WTC11 (cell line): Measurements from ENCODE around the gene GJD3.
A peak's percentile ranks its signal among the peaks of the same experiment; 100 is the strongest.
"Not testable (repeated sequence)": the region's sequence is repeated elsewhere in the genome, so short reads cannot be mapped to it uniquely, and the experiment has no call there.

ENCODE experiments used
- CTCF ChIP-seq: fragments of 200-600 bp; IDR thresholded peaks from 2 replicates; pipeline ENCODE4 v1.8.0; 2022; ENCODE audit warnings: antibody characterized with exemption
- ESRRA ChIP-seq: sonication (generic); formaldehyde crosslinking; IDR thresholded peaks from 2 replicates; pipeline ENCODE4 v1.8.1; 2022; ENCODE audit warnings: mild to moderate bottlenecking, missing genetic modification reagents, borderline replicate concordance
- NFATC4 ChIP-seq: fragments of 250-450 bp; sonication (Bioruptor Pico); IDR thresholded peaks from 2 replicates; pipeline ENCODE4 v1.9.0; 2021; ENCODE audit warnings: mild to moderate bottlenecking
- NR2C2 ChIP-seq: sonication (generic); formaldehyde crosslinking; IDR thresholded peaks from 2 replicates; pipeline ENCODE4 v1.8.0; 2022; ENCODE audit warnings: mild to moderate bottlenecking, missing genetic modification reagents
- RELA ChIP-seq: sonication (generic); formaldehyde crosslinking; IDR thresholded peaks from 2 replicates; pipeline ENCODE4 v1.8.1; 2022; ENCODE audit warnings: missing genetic modification reagents, mild to moderate bottlenecking, borderline replicate concordance
- TEAD4 ChIP-seq: sonication (generic); formaldehyde crosslinking; IDR thresholded peaks from 2 replicates; pipeline ENCODE4 v1.8.0; 2022; ENCODE audit warnings: mild to moderate bottlenecking, missing genetic modification reagents
- USF2 ChIP-seq: sonication (generic); formaldehyde crosslinking; IDR thresholded peaks from 2 replicates; pipeline ENCODE4 v1.8.1; 2023; ENCODE audit warnings: mild to moderate bottlenecking, missing genetic modification reagents, moderate library complexity
- ZNF121 ChIP-seq: sonication (generic); formaldehyde crosslinking; IDR thresholded peaks from 2 replicates; pipeline ENCODE4 v1.8.0; 2023; ENCODE audit warnings: missing genetic modification reagents
- ZNF263 ChIP-seq: sonication (generic); formaldehyde crosslinking; IDR thresholded peaks from 2 replicates; pipeline ENCODE4 v1.8.1; 2022; ENCODE audit warnings: low read depth, mild to moderate bottlenecking, moderate library complexity, missing genetic modification reagents
- ZNF317 ChIP-seq: sonication (generic); formaldehyde crosslinking; IDR thresholded peaks from 2 replicates; pipeline ENCODE4 v1.8.1; 2023; ENCODE audit warnings: low read depth, mild to moderate bottlenecking, moderate library complexity, missing genetic modification reagents, borderline replicate concordance
- TF ChIP-seq, protein P1 (sequence below): sonication (generic); formaldehyde crosslinking; IDR thresholded peaks from 2 replicates; pipeline ENCODE4 v1.8.0; 2023; ENCODE audit warnings: mild to moderate bottlenecking, missing genetic modification reagents

DNA sequence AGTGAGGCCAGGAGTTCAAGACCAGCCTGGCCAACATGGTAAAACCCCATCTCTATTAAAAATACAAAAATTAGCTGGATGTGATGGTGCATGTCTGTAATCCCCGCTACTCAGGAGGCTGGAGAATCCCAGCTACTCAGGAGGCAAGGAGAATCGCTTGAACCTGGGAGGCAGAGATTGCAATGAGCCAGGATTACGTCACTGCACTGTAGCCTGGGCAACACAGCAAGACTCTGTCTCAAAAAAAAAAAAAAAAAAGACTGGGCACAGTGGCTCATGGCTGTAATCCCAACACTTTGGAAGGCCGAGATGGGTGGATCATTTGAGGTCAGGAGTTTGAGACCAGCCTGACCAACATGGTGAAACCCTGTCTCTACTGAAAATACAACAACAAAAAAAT, 45.0 kb upstream of the GJD3 start:
- not testable (repeated sequence) for TF ChIP-seq NR2C2 (CRISPR knock-in tag); ZNF317; CTCF; ESRRA; RELA (CRISPR knock-in tag); TEAD4; USF2; NFATC4 (CRISPR knock-in tag); ZNF263 (CRISPR knock-in tag)
- TF ChIP-seq ZNF121 (CRISPR knock-in tag) = peak; percentile 92
- TF ChIP-seq, protein P1, sequence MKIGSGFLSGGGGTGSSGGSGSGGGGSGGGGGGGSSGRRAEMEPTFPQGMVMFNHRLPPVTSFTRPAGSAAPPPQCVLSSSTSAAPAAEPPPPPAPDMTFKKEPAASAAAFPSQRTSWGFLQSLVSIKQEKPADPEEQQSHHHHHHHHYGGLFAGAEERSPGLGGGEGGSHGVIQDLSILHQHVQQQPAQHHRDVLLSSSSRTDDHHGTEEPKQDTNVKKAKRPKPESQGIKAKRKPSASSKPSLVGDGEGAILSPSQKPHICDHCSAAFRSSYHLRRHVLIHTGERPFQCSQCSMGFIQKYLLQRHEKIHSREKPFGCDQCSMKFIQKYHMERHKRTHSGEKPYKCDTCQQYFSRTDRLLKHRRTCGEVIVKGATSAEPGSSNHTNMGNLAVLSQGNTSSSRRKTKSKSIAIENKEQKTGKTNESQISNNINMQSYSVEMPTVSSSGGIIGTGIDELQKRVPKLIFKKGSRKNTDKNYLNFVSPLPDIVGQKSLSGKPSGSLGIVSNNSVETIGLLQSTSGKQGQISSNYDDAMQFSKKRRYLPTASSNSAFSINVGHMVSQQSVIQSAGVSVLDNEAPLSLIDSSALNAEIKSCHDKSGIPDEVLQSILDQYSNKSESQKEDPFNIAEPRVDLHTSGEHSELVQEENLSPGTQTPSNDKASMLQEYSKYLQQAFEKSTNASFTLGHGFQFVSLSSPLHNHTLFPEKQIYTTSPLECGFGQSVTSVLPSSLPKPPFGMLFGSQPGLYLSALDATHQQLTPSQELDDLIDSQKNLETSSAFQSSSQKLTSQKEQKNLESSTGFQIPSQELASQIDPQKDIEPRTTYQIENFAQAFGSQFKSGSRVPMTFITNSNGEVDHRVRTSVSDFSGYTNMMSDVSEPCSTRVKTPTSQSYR = not testable (repeated sequence)
